Measurements from ENCODE around the gene DDR2. TPM values are rescaled to one million over a fixed set of nuclear protein-coding genes. Genes with fewer than 3 reads are reported as not detected.

The DDR2 gene
- total RNA-seq, 2 experiments from 2014 or later, result 0.22 to 0.42 TPM

GRCh38 chr1:162679298-162679697, 47.0 kb downstream of the DDR2 start:
- no peaks in the 10 kb centered on the region for H3K36me3 Mint-ChIP-seq (ENCODE audit: low read depth)
- Histone ChIP-seq H3K4me1 (ENCODE audit: insufficient read depth, low read length) (no peaks in the 10 kb centered on the region), H3K9me3 (ENCODE audit: control insufficient read depth in 1 of 2, insufficient read depth in 1 of 2, low read length in 2 of 2) (no peaks in the 10 kb centered on the region), H3K27me3 (ENCODE audit: control insufficient read depth in 1 of 2, insufficient read depth in 2 of 2, low read length in 2 of 2) (no peaks in the 10 kb centered on the region), H3K27ac (ENCODE audit: low read depth in 1 of 2, low read length in 2 of 2) (no peak overlapping the region), H3K36me3 (ENCODE audit: insufficient read depth, low read length) (no peaks in the 10 kb centered on the region), H3K4me3 (ENCODE audit: low read length) (no peak overlapping the region)
- DNase-seq (no peak), ATAC-seq (ENCODE audit: poor library complexity) (no peak)
- no peak overlapping the region for H3K27ac Mint-ChIP-seq
- ChIA-PET POLR2A (no interaction called here), CTCF (no interaction called here)
- no peaks in the 10 kb centered on the region for H3K9me3 Mint-ChIP-seq
- no peak overlapping the region for H3K4me3 Mint-ChIP-seq
- no peak for TF ChIP-seq CTCF (IDR thresholded peaks at IDR 0.05)
- intact Hi-C loops (cut with DNase I, micrococcal nuclease), result no loop called here
- H3K27me3 Mint-ChIP-seq, result no peaks in the 10 kb centered on the region
- H3K4me1 Mint-ChIP-seq (ENCODE audit: low read depth), result no peaks in the 10 kb centered on the region

- H3K36me3 Mint-ChIP-seq (ENCODE audit: low read depth), result no peaks in the 10 kb centered on the region
- CTCF ChIA-PET, result no interaction called here
- no peak overlapping the region for H3K27ac Mint-ChIP-seq
These were observed 48.3 kb downstream of the DDR2 start for GRCh38 chr1:162680419-162681121.

GRCh38 chr1:162681122-162681436, 48.8 kb downstream of the DDR2 start:
- H3K27ac Mint-ChIP-seq, result no peak overlapping the region
- no peaks in the 10 kb centered on the region for H3K9me3 ChIP-seq (ENCODE audit: control insufficient read depth in 1 of 2, insufficient read depth in 1 of 2, low read length in 2 of 2)
- CTCF ChIA-PET, result no interaction called here
- POLR2A ChIA-PET, result no interaction called here
- ATAC-seq (ENCODE audit: poor library complexity), result no peak
- H3K4me1 Mint-ChIP-seq (ENCODE audit: low read depth), result no peaks in the 10 kb centered on the region
- H3K4me3 Mint-ChIP-seq, result no peak overlapping the region
- no peaks in the 10 kb centered on the region for H3K9me3 Mint-ChIP-seq
- intact Hi-C loops (cut with DNase I, micrococcal nuclease), result no loop called here
- no peak for TF ChIP-seq CTCF (IDR thresholded peaks at IDR 0.05)
- H3K27me3 ChIP-seq (ENCODE audit: control insufficient read depth in 1 of 2, insufficient read depth in 2 of 2, low read length in 2 of 2), result no peaks in the 10 kb centered on the region
- no peaks in the 10 kb centered on the region for H3K36me3 Mint-ChIP-seq (ENCODE audit: low read depth)
- no peak overlapping the region for H3K27ac ChIP-seq (ENCODE audit: low read depth in 1 of 2, low read length in 2 of 2)
- H3K4me3 ChIP-seq (ENCODE audit: low read length), result no peak overlapping the region
- H3K36me3 ChIP-seq (ENCODE audit: insufficient read depth, low read length), result no peaks in the 10 kb centered on the region
- DNase-seq, result no peak
- H3K4me1 ChIP-seq (ENCODE audit: insufficient read depth, low read length), result no peaks in the 10 kb centered on the region
- no peaks in the 10 kb centered on the region for H3K27me3 Mint-ChIP-seq

More at GRCh38 chr1:162680419-162681121, 48.3 kb downstream of the DDR2 start:
- POLR2A ChIA-PET, result no interaction called here
- intact Hi-C loops (cut with DNase I, micrococcal nuclease), result no loop called here
- Histone ChIP-seq H3K4me3 (ENCODE audit: low read length) (no peak overlapping the region), H3K27me3 (ENCODE audit: control insufficient read depth in 1 of 2, insufficient read depth in 2 of 2, low read length in 2 of 2) (no peaks in the 10 kb centered on the region), H3K27ac (ENCODE audit: low read depth in 1 of 2, low read length in 2 of 2) (no peak overlapping the region), H3K9me3 (ENCODE audit: control insufficient read depth in 1 of 2, insufficient read depth in 1 of 2, low read length in 2 of 2) (no peaks in the 10 kb centered on the region), H3K4me1 (ENCODE audit: insufficient read depth, low read length) (no peaks in the 10 kb centered on the region), H3K36me3 (ENCODE audit: insufficient read depth, low read length) (no peaks in the 10 kb centered on the region)
- no peak for ATAC-seq (ENCODE audit: poor library complexity)
- no peak for TF ChIP-seq CTCF (IDR thresholded peaks at IDR 0.05)
- Mint-ChIP-seq H3K4me3 (no peak overlapping the region), H3K27me3 (no peaks in the 10 kb centered on the region), H3K4me1 (ENCODE audit: low read depth) (no peaks in the 10 kb centered on the region), H3K9me3 (no peaks in the 10 kb centered on the region)
- no peak for DNase-seq

All from CD4-positive, alpha-beta T cell (primary cell).